H1 (cell line): ENCODE data around the gene DAPK2. TPM values are rescaled to one million over a fixed set of nuclear protein-coding genes. Genes with fewer than 3 reads are reported as not detected.

Experiments used
- CTCF ChIA-PET: fragments of 300-600 bp; sonication (Branson Sonifier 250); formaldehyde crosslinking; loops from one replicate; lab custom pipeline; 2021; ENCODE audit not compliant: partially characterized antibody; lab: Charles Lee
- POLR2A ChIA-PET: fragments of 300-600 bp; sonication (Branson Sonifier 250); formaldehyde crosslinking; loops from one replicate; lab custom pipeline; 2021; ENCODE audit warnings: inconsistent platforms; ENCODE audit not compliant: partially characterized antibody; lab: Charles Lee
- DNase-seq, 2 experiments: peaks; one replicate each; pipeline versions ENCODE4 v3.0.0 to v3.0.0-alpha.2; 2010 to 2022; ENCODE audit warnings: low spot score in 2 of 2, low read depth in 1 of 2, mixed read lengths in 1 of 2
- FAIRE-seq: peaks from 2 replicates; lab custom pipeline; 2011; peaks lifted over from hg19 to GRCh38; lab: Jason Lieb, UNC
- H2AFZ ChIP-seq: 2 replicates; pipeline ENCODE4 v1.8.1; 2012; ENCODE audit warnings: low read length, inconsistent platforms
- H2AK5ac ChIP-seq: 2 replicates; pipeline ENCODE4 v1.6.1; 2013; ENCODE audit warnings: low read depth, low read length
- H2BK120ac ChIP-seq: replicated peaks from 2 replicates; pipeline ENCODE3; 2013; ENCODE audit warnings: low read depth, low read length, inconsistent platforms
- H2BK12ac ChIP-seq: 2 replicates; pipeline ENCODE4 v1.6.1; 2013; ENCODE audit warnings: low read depth, low read length
- H2BK15ac ChIP-seq: 2 replicates; pipeline ENCODE4 v1.6.1; 2013; ENCODE audit warnings: low read length
- H2BK20ac ChIP-seq: 2 replicates; pipeline ENCODE4 v1.6.1; 2013; ENCODE audit warnings: low read length
- H2BK5ac ChIP-seq: 2 replicates; pipeline ENCODE4 v1.6.1; 2013; ENCODE audit warnings: low read depth, low read length
- H3K14ac ChIP-seq: 2 replicates; pipeline ENCODE4 v1.6.1; 2013; ENCODE audit warnings: inconsistent platforms; ENCODE audit not compliant: insufficient read length
- H3K18ac ChIP-seq: 2 replicates; pipeline ENCODE4 v1.6.1; 2013; ENCODE audit warnings: low read length; ENCODE audit errors: extremely low read depth
- H3K23ac ChIP-seq: 2 replicates; pipeline ENCODE4 v1.6.1; 2013; ENCODE audit warnings: inconsistent platforms; ENCODE audit not compliant: insufficient read length
- H3K23me2 ChIP-seq: 2 replicates; pipeline ENCODE4 v1.6.1; 2013; ENCODE audit warnings: low read depth, low read length
- H3K27ac ChIP-seq: 2 replicates; pipeline ENCODE4 v1.6.1; 2011; ENCODE audit warnings: low read depth, low read length, inconsistent platforms
- H3K27me3 ChIP-seq, 4 experiments: replicated peaks in 1 of 4; 1 replicate in 1 of 4; 2 replicates in 3 of 4; pipeline versions ENCODE4 v1.6.1 to v1.8.1; 2011 to 2013; ENCODE audit warnings: low read length in 3 of 4, mild to moderate bottlenecking in 3 of 4, inconsistent platforms in 2 of 4, mixed read lengths in 2 of 4, moderate library complexity in 1 of 4; ENCODE audit not compliant: control insufficient read depth in 3 of 4, insufficient read depth in 3 of 4; ENCODE audit errors: extremely low read depth in 1 of 4
- H3K36me3 ChIP-seq, 4 experiments: 2 replicates each; pipeline versions ENCODE4 v1.6.1 to v1.8.1; 2011 to 2013; ENCODE audit warnings: mild to moderate bottlenecking in 4 of 4, low read length in 3 of 4, moderate library complexity in 2 of 4, control low read depth in 1 of 4, inconsistent platforms in 1 of 4; ENCODE audit not compliant: insufficient read depth in 4 of 4, control insufficient read depth in 2 of 4
- H3K4ac ChIP-seq: replicated peaks from 2 replicates; pipeline ENCODE3; 2013; ENCODE audit warnings: low read length, low read depth, mixed read lengths, inconsistent platforms; ENCODE audit not compliant: insufficient read length
- H3K4me1 ChIP-seq, 4 experiments: replicated peaks in 1 of 4; 1 replicate in 1 of 4; 2 replicates in 3 of 4; pipeline versions ENCODE4 v1.6.1 to v1.8.1; 2011 to 2013; ENCODE audit warnings: low read length in 3 of 4, inconsistent platforms in 2 of 4, mixed read lengths in 1 of 4; ENCODE audit not compliant: insufficient read depth in 4 of 4, control insufficient read depth in 3 of 4
- H3K4me2 ChIP-seq, 2 experiments: 2 replicates each; pipeline versions ENCODE4 v1.6.1 to v1.8.1; 2011 to 2013; ENCODE audit warnings: low read depth in 2 of 2, low read length in 2 of 2, control low read depth in 1 of 2, inconsistent platforms in 1 of 2, mild to moderate bottlenecking in 1 of 2; ENCODE audit not compliant: insufficient read depth in 1 of 2
- H3K4me3 ChIP-seq, 4 experiments: fragments of 200-600, 300-600 bp in 1 of 4; sonication (generic), shearing (Covaris generic), sonication (Bioruptor Twin) in 1 of 4; 2 replicates each; pipeline versions ENCODE4 v1.5.1 to v1.8.1; 2011 to 2016; ENCODE audit warnings: low read length in 4 of 4, low read depth in 3 of 4, control low read depth in 2 of 4, inconsistent platforms in 2 of 4, mild to moderate bottlenecking in 2 of 4, mixed read lengths in 1 of 4, moderate library complexity in 1 of 4; ENCODE audit not compliant: insufficient read depth in 2 of 4; ENCODE audit errors: extremely low read depth in 1 of 4
- H3K56ac ChIP-seq: replicated peaks from 2 replicates; pipeline ENCODE3; 2013; ENCODE audit warnings: low read depth, mild to moderate bottlenecking, mixed read lengths, low read length, inconsistent platforms; ENCODE audit not compliant: insufficient read length
- H3K79me1 ChIP-seq: 2 replicates; pipeline ENCODE4 v1.6.1; 2013; ENCODE audit warnings: low read depth, low read length, control low read depth
- H3K79me2 ChIP-seq, 2 experiments: 2 replicates each; pipeline versions ENCODE4 v1.6.1 to v1.8.1; 2012 to 2013; ENCODE audit warnings: low read length in 2 of 2, mild to moderate bottlenecking in 2 of 2, inconsistent platforms in 1 of 2; ENCODE audit not compliant: insufficient read depth in 2 of 2, control insufficient read depth in 1 of 2
- H3K9ac ChIP-seq, 4 experiments: replicated peaks in 1 of 4; 1 replicate in 1 of 4; 2 replicates in 3 of 4; pipeline versions ENCODE4 v1.6.1 to v1.8.1; 2011 to 2013; ENCODE audit warnings: low read depth in 3 of 4, low read length in 3 of 4, control low read depth in 2 of 4, mild to moderate bottlenecking in 2 of 4, moderate library complexity in 2 of 4, inconsistent platforms in 1 of 4; ENCODE audit errors: extremely low read depth in 1 of 4
- H3K9me3 ChIP-seq, 2 experiments: 2 replicates each; pipeline versions ENCODE4 v1.6.1 to v1.8.1; 2012 to 2013; ENCODE audit warnings: mild to moderate bottlenecking in 2 of 2, moderate library complexity in 2 of 2, control low read depth in 1 of 2, inconsistent platforms in 1 of 2, low read depth in 1 of 2, low read length in 1 of 2, mixed read lengths in 1 of 2; ENCODE audit not compliant: insufficient read depth in 2 of 2
- H4K20me1 ChIP-seq, 2 experiments: replicated peaks in 1 of 2; 2 replicates each; pipeline versions ENCODE3 to v1.8.1; 2011 to 2013; ENCODE audit warnings: inconsistent platforms in 2 of 2, low read length in 2 of 2, mild to moderate bottlenecking in 1 of 2; ENCODE audit not compliant: insufficient read depth in 2 of 2, control insufficient read depth in 1 of 2
- H4K5ac ChIP-seq: 2 replicates; pipeline ENCODE4 v1.6.1; 2013; ENCODE audit warnings: low read length, low read depth, mixed read lengths, inconsistent platforms; ENCODE audit not compliant: insufficient read length
- H4K8ac ChIP-seq: 2 replicates; pipeline ENCODE4 v1.8.0; 2013; ENCODE audit warnings: mild to moderate bottlenecking, moderate library complexity, low read length, inconsistent platforms; ENCODE audit not compliant: insufficient read depth; ENCODE audit errors: extremely low read depth
- H4K91ac ChIP-seq: replicated peaks from 2 replicates; pipeline ENCODE3; 2013; ENCODE audit warnings: low read length, mixed read lengths, inconsistent platforms; ENCODE audit not compliant: insufficient read length
- CHD2 ChIP-seq: IDR thresholded peaks from 2 replicates; pipeline ENCODE4 v1.6.1; 2012; ENCODE audit warnings: low read length, improper control_type of control experiment
- KDM4A ChIP-seq: IDR thresholded peaks from one replicate; pipeline ENCODE4 v1.7.1; 2012; ENCODE audit warnings: low read depth, mild to moderate bottlenecking, moderate library complexity, low read length, inconsistent platforms; ENCODE audit not compliant: severe bottlenecking
- SIRT6 ChIP-seq: IDR thresholded peaks from one replicate; pipeline ENCODE4 v1.7.1; 2012; ENCODE audit warnings: low read length, inconsistent platforms
- SIX5 ChIP-seq: IDR thresholded peaks from 2 replicates; pipeline ENCODE4 v1.6.1; 2011; ENCODE audit warnings: mild to moderate bottlenecking, low read depth, low read length
- WGBS, 2 experiments: shearing (Covaris generic) in 1 of 2; methylation state at CpG; one replicate each; pipeline versions ENCODE4 v1.1.6 to v1.1.7; 2013 to 2015; ENCODE audit warnings: low lambda C conversion rate in 2 of 2, mixed read lengths in 2 of 2, inconsistent platforms in 1 of 2, low coverage in 1 of 2, missing lambda C conversion rate in 1 of 2; ENCODE audit not compliant: insufficient replicate concordance in 2 of 2, insufficient coverage in 1 of 2, insufficient read length in 1 of 2; ENCODE audit errors: extremely low coverage in 1 of 2, missing lambda C conversion rate in 1 of 2; 5-methylcytosine and 5-hydroxymethylcytosine counted together
- polyA plus RNA-seq, 7 experiments: library from polyadenylated mRNA; depleted of rRNA in 3 of 7; stranded (reverse) in 5 of 7; unstranded in 2 of 7; fragments of >200 nt in 5 of 7; fragments of 200-250 nt in 2 of 7; gene quantifications; 1 replicate in 5 of 7; 2 replicates in 1 of 7; 4 replicates in 1 of 7; pipeline versions ENCODE4 v1.2.1 to v1.2.3, GENCODE V29; 2011 to 2013; ENCODE audit warnings: missing spikeins in 2 of 7, mixed read lengths in 2 of 7
- total RNA-seq: library from RNA; stranded (reverse); fragmentation: NEBNext Ultra II Directional; extraction: Animal tissue kit (Norgen Biotek cat#: 25700); gene quantifications from 2 replicates; pipeline ENCODE4 v1.2.1, GENCODE V29; 2021
- TF ChIP-seq, protein P1 (sequence below): IDR thresholded peaks from 2 replicates; pipeline ENCODE4 v1.6.1; 2012; ENCODE audit warnings: inconsistent platforms

The DAPK2 gene
- total and polyA plus RNA-seq, 2 of the 8 experiments (the other 6 are each of a cell fraction or from before 2014, with no cell fraction given), result 1.8 to 2.9 TPM

DNA sequence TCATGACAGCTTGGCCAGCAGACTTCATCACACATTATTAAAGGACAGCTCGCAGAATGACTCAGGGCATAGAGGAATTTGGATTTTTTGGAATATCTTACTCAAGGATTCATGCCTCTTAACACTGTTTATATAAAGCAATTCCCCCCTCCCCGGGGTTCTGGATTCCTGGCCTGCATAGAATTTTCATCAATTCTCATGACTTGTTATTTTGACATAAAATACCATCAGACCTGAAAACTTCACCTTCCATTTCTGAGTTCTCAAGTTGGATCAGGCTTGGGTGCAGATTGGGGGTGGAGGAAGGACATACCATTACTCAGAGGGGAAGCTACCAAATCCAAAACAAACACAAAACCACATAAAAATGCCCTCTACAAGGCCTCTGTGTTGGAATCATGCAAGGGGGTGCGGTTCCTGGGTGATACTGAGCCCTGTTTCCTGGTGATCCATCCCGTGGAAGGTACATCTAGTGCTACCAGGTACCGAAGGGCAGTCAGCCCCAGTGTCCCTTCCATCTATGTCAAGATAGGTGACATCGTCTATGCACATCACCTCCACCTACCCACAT lies 95.3 kb downstream of the DAPK2 start:
- DNase-seq, result no peak
- CTCF ChIA-PET, result interaction anchor here (1.2 to 1.5 kb wide), 2 partner anchors 30 to 34 kb away, joined by 3 to 5 read pairs; no protein-coding TSS in a partner anchor

More for the DNA sequence above, 95.3 kb downstream of the DAPK2 start:
- TF ChIP-seq SIX5, result no peak
- no peak for TF ChIP-seq KDM4A
- TF ChIP-seq SIRT6, result no peak
- TF ChIP-seq, protein P1, sequence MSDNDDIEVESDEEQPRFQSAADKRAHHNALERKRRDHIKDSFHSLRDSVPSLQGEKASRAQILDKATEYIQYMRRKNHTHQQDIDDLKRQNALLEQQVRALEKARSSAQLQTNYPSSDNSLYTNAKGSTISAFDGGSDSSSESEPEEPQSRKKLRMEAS, result no peak
- TF ChIP-seq CHD2, result no peak
- H4K5ac ChIP-seq, result no peak overlapping the region
- H3K4me3 ChIP-seq, result no peak overlapping the region
- no peak overlapping the region for H3K9ac ChIP-seq
- no peak overlapping the region for H2BK12ac ChIP-seq
- H2AK5ac ChIP-seq, result no peak overlapping the region
- H2BK20ac ChIP-seq, result no peak overlapping the region
- no peak overlapping the region for H4K91ac ChIP-seq
- no peaks in the 10 kb centered on the region for H3K27me3 ChIP-seq
- no peak for FAIRE-seq
- no peak overlapping the region for H2BK5ac ChIP-seq
- no peak overlapping the region for H3K27ac ChIP-seq
- H3K36me3 ChIP-seq, result no peaks in the 10 kb centered on the region
- H2BK120ac ChIP-seq, result no peak overlapping the region
- no peak overlapping the region for H3K4ac ChIP-seq
- no peak overlapping the region for H3K14ac ChIP-seq
- no peak overlapping the region for H2BK15ac ChIP-seq
- no peaks in the 10 kb centered on the region for H3K79me2 ChIP-seq
- H3K23ac ChIP-seq, result no peak overlapping the region
- no peak overlapping the region for H3K4me2 ChIP-seq
- H3K79me1 ChIP-seq, result no peaks in the 10 kb centered on the region
- no peak overlapping the region for H2AFZ ChIP-seq
- no peak overlapping the region for H3K18ac ChIP-seq
- WGBS, 2 experiments, result 91% methylated on average over 6 of the region's 6 CpGs; no CpG with 5 or more reads in 1 of the 2 experiments
- no peaks in the 10 kb centered on the region for H3K4me1 ChIP-seq
- POLR2A ChIA-PET, result no interaction called here
- H3K56ac ChIP-seq, result no peak overlapping the region
- no peaks in the 10 kb centered on the region for H3K23me2 ChIP-seq
- H4K20me1 ChIP-seq, result no peaks in the 10 kb centered on the region
- no peaks in the 10 kb centered on the region for H3K9me3 ChIP-seq
- H4K8ac ChIP-seq, result no peak overlapping the region
